TTC549 (cell line): ENCODE data around the gene FAM219B.

Experiments used
- FAIRE-seq: peaks from 2 replicates; lab custom pipeline; 2012; peaks lifted over from hg19 to GRCh38; lab: Jason Lieb, UNC

Gene FAM219B

GRCh38 chr15:74872702-74873035, 34.0 kb downstream of the FAM219B start:
- no peak for FAIRE-seq

DNA sequence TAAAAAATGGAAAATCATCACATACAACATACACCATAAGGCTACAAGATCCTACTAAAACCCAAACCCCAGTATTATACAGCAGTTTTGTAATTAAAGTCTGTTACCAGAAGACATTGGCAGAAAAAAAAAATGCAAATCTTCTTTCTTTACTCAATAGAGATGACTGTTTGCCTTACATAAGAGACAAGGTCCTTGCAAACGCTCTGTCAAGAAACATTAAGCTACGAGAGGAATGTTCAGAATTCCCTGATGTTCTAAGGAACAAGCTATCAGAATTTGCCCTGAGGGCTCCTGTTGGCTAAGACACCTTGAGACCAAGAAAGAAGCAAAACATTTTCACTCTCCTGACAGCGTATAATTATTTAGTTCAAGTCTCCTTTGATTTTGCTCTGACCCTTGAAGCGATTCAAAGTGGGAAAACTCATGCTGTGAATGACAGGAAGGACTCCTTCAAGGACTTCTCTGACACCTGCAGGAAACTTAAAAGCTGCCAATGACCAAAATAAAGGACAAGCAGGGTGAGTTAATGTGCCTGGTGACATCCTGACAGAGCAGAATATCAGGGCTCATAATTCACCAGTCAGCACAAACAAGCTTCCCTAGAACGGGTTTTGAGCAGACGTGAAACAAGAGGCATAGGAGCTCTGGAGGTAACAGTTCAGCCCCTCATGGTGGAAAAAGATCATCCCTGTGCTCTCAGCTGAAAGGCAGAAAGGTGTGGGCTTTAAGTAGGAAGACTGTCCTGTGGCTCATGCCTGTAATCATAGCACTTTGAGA, 36.0 kb downstream of the FAM219B start:
- no peak for FAIRE-seq

DNA sequence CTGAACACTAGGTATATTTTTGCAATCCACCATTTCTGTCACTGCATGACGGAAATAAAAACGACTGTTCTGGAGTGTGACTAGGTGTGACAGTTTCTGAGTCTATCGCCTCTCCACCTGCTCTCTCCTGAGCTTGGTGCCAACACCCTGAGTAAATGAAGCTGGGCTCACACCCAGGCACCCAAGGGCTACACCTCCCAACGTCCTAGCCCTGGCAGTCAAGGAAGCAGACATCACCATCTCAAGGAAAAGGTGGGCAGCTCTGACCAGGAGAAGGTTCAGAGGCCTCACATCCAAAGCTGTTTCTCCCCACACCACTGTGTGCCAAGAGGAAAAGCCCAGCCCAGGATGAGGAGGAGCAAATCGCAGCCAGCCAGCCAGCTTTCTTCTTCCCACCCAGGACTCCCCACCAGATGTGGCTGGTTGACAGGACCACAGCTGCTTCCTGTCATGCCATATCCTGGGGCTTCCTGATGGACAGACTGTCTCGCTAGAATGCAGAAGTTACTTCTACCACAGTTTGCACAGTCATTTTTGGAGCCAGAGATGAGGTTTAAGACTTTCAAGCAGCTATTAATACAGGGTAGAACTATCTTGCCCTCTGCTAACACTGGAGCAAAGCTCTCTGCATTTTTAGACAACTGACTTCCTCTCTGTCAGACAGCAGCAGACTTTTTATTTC, 36.8 kb downstream of the FAM219B start:
- FAIRE-seq: no peak

- no peak for FAIRE-seq
These were observed 37.3 kb downstream of the FAM219B start for GRCh38 chr15:74869372-74869725.

DNA sequence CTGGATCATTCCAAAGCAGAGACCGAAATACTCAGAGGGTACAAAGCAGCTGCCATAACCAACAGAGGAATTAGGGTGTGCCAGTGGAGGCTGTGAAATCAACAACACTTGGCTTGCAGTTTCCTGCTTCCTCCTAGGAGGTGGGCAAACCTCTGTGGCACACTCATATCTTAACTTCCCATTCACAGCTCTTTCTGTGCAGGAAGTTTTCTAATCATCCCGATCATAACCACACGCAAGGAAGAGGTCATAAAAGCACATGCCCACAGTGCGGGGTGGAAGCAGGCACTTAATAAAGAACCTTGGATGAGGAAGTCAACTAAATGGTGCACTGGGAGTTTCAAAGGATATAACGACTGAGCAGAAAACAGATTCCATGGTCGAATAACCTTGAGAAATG, 38.6 kb downstream of the FAM219B start:
- no peak for FAIRE-seq

DNA sequence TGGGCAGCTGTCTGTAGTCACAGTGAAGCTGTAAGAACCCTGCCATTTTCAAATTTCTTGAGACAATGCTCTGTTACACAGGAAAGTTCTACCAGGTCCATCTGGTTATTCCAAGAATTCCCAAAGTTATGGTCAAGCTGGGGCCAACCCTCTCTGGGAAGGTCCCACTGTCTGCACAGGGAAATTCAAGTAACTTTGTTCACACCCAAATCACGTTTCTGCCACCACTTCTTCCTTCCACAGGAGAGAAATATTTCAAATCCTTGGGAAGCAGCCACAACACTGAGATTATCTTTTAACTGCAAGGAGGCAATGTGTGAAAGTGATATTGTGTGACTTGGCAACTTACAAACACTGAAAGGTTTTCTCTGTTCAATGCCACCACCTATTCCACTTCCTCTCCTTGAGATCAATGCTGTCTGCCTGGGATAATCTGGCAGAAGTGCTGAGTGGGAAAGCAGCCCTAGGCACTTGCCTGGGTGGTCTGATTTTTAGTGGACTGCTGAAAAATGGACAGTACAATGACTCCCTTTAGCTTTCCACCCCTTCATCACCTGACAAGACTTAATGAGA, 39.1 kb downstream of the FAM219B start:
- FAIRE-seq: no peak

GRCh38 chr15:74866090-74866489, 40.6 kb downstream of the FAM219B start:
- no peak for FAIRE-seq

DNA sequence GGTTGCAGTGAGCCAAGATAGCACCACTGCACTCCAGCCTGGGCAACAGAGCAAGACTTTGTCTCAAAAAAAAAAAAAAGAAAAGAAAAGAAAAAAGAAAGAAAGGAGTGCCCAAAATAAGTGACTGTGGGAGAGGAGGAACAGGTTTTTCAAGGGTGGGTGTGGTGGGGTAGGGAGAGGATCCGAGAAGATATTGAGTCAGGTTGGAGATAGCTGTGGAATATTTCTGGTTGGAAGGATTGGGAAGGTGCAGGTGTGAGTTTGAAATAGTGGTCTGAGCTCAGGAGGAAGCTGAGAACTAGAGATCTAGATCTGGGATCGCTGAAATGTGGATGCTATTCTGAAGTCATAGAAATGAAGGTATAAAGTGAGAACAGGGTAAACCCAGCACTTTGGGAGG, 41.3 kb downstream of the FAM219B start:
- FAIRE-seq: no peak

DNA sequence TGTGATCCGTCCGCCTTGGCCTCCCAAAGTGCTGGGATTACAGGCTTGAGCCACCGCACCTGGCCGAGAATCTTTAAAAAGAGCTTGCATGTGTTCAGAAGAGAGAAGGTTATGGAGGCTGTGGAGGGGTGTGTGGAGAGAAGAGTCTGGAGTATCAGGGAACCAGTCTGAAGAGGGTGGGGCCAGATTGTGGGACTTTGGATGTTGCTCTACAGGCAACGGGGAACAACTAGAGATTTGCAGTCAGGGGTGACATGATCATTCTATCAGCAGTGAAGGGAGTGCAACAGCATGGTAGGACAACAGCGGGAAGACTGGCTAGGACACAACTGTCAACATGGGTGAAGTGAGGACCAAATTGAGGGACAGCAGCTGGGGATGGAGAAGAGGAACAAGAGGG, 42.4 kb downstream of the FAM219B start:
- no peak for FAIRE-seq

DNA sequence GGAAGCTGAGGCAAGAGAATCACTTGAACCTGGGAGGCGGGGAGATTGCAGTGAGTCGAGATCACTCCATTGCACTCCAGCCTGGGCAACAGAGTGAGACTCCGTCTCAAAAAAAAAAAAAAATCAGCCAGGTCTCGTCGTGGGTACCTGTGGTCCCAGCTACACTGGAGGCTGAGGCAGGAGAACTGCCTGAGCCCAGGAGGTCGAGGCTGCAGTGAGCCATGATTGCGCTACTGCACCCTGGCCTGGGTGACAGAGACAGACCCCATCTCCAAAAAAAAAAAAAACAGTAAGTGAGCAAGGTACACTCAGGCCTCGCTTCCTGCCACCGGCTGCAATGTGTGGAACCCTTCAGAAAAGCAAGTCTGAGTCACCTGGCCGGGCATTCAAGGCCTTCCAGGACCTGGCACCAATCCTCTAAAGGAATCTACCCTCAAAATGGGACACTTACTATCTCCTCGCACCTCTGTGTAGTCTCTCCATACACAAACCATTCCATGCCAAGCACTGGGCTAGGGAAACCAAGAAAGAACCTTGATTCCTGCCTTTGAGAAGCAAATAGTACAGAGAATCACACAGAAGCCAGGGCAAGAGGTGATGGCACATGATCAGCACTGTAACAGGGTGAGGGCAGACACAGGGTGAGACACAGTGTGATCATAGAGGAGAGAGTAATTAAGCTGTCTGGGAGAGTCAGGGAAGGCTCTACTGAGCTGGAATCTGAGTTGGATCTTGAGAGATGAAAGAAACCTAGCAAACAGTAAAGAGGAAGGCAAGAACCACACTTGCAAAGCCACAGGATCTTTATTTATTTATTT, 43.2 kb downstream of the FAM219B start:
- no peak for FAIRE-seq

DNA sequence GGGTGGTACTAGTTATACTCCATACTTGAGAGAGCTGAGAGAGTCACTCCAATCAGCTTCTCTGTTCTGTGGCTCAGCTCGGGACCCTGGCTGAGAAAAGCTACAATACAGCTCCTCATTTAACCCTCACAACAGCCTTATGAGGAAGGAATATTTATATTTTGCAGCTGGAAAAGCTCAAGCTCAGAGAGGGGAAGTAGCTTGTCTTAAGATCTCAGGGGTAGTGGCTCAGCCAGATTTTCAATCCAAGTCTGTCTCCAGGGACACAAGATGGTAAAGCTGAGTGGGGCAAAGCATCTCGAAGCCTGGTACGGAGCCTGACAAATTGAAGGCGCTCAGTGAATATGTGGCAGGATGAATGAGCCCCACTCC, 48.3 kb downstream of the FAM219B start:
- FAIRE-seq: no peak

- no peak for FAIRE-seq
These were observed 48.8 kb downstream of the FAM219B start for GRCh38 chr15:74857671-74858368.

GRCh38 chr15:74857082-74857655, 49.5 kb downstream of the FAM219B start:
- FAIRE-seq: no peak

DNA sequence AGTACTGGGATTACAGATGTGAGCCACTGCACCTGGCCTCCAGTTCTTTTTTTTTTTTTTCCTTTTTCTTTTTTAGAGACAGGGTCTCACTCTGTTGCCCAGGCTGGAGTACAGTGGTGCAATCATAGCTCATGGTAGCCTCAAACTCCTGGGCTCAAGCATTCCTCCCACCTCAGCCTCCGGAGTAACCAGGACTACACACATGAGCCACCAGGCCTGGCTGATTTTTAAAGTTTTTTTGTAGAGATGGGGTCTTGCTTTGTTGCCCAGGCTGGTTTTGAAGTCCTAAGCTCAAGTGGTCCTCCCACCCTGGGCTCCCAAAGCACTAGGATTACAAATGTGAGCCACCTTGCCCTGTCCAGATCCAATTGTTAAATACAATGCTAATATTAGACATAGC, 50.1 kb downstream of the FAM219B start:
- FAIRE-seq: no peak

- no peak for FAIRE-seq
These were observed 50.8 kb downstream of the FAM219B start for GRCh38 chr15:74855857-74856256.

DNA sequence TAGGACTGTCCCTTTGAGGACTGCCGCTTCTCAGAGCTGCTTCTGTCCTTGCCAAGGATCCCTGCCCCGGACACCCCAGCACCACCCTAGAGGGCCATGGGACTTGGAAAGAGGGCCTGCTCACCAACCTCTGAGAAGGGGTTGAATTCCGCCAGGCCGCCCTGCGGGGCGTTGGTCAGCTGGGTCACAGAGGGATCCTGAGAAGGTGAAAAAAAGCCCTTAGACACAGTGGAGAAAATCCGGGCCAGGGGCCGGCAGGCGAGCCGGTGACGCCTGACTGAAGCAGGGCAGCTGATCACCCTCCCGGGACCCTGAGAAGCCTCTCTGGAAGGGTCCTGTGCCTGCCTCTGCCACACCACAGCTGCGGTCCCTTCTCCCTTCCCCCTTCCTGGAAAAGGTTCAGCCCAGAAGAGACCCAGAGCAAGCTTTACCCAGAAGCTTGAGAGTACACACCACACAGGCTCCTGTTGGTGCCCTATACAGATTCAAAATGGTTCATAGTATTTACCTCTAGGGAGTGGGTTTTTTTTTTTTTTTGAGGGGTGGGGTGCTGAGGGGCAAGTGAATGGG, 52.1 kb downstream of the FAM219B start:
- FAIRE-seq: no peak

DNA sequence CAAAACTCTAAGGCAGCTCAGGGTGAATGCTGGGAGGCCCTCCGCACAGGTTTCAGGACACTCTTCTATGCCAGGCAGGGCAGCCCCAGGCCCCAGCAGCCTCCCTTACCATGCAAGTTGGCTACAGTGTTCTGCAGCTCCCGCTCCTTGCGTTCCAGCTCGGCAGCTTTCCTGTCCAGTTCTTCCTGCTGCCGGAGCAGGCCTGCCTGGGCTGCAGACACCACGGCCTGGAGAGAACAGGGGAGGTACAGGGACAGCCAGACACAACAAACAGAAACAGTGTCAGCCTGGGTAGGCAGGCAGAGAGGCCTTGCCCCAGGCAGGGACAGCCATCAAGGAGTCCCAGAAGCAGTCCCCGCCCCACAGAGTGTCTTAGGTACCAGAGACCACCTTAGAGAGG, 54.7 kb downstream of the FAM219B start:
- FAIRE-seq: no peak

DNA sequence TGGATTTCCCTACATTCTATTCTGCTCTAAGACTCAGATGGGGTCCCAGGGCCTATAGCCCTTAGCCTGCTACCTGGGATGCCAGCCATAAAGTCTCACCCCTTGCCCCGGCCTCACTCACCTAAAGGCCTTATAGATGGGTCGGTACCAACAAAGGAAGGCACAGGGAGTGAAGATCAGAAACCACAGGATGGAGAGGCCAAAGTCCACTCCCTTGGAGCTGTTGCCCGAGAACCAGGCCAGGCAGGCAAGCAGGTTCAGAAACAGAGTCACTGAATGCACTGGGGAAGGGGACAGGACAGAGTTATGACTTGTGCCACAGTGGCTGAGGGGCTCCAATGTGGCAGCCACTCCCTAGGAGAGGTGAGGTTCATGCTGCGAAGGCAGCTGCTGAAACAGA, 56.3 kb downstream of the FAM219B start:
- no peak for FAIRE-seq
